B cell (primary cell): ENCODE measurements around the gene RPL41. TPM values are rescaled to one million over a fixed set of nuclear protein-coding genes. Genes with fewer than 3 reads are reported as not detected.
A peak's percentile ranks its signal among the peaks of the same experiment; 100 is the strongest.
"Not testable (repeated sequence)": the region's sequence is repeated elsewhere in the genome, so short reads cannot be mapped to it uniquely, and the experiment has no call there.

Source experiments
- ATAC-seq: fragments of 200-7000 bp; cut with Tn5 transposase; one replicate; pipeline ENCODE4 v1.10.0; 2021; ENCODE audit warnings: low read depth, mild to moderate bottlenecking, moderate number of reproducible peaks, moderate library complexity
- CTCF ChIA-PET: fragments of 350-600 bp; sonication (Branson Sonifier 250); formaldehyde crosslinking; loops from one replicate; lab custom pipeline; 2021; ENCODE audit warnings: antibody characterized with exemption, inconsistent platforms; lab: Charles Lee
- POLR2A ChIA-PET: fragments of 350-600 bp; sonication (Branson Sonifier 250); formaldehyde crosslinking; loops from one replicate; lab custom pipeline; 2021; ENCODE audit warnings: antibody characterized with exemption; lab: Charles Lee
- DNase-seq: peaks from one replicate; pipeline ENCODE4 v3.0.0; 2013
- H2AFZ ChIP-seq: 2 replicates; pipeline ENCODE4 v1.6.1; 2012; ENCODE audit warnings: mild to moderate bottlenecking, low read depth, low read length; ENCODE audit not compliant: insufficient read depth, poor library complexity, severe bottlenecking
- H3K27ac ChIP-seq, 2 donors: 1 replicate in 1 of 2; 2 replicates in 1 of 2; pipeline ENCODE4 v1.5.1; 2012 to 2013; ENCODE audit warnings: low read length in 2 of 2, mild to moderate bottlenecking in 2 of 2, moderate library complexity in 1 of 2
- H3K27me3 ChIP-seq, 4 experiments: fragments of 200-600 bp in 1 of 4; sonication (generic) in 1 of 4; replicated peaks in 1 of 4; 1 replicate in 2 of 4; 2 replicates in 2 of 4; pipeline versions ENCODE4 v1.6.1 to v1.7.0; 2013 to 2016; ENCODE audit warnings: low read length in 3 of 4, mild to moderate bottlenecking in 2 of 4, mixed read lengths in 1 of 4, moderate library complexity in 1 of 4; ENCODE audit not compliant: insufficient read depth in 4 of 4, control insufficient read depth in 3 of 4; ENCODE audit errors: control extremely low read depth in 1 of 4
- H3K36me3 ChIP-seq, 2 experiments: replicated peaks in 1 of 2; 1 replicate in 1 of 2; 2 replicates in 1 of 2; pipeline versions ENCODE4 v1.6.1 to v1.7.1; 2013; ENCODE audit warnings: low read length in 1 of 2; ENCODE audit not compliant: insufficient read depth in 2 of 2, control insufficient read depth in 1 of 2; ENCODE audit errors: control extremely low read depth in 1 of 2, extremely low read depth in 1 of 2
- H3K4me1 ChIP-seq, 2 donors: fragments of 200-600 bp in 1 of 2; sonication (generic) in 1 of 2; 1 replicate in 1 of 2; 2 replicates in 1 of 2; pipeline versions ENCODE4 v1.5.1 to v1.6.1; 2013 to 2017; ENCODE audit warnings: low read length in 2 of 2; ENCODE audit not compliant: control insufficient read depth in 2 of 2, insufficient read depth in 2 of 2
- H3K4me2 ChIP-seq: replicated peaks from 2 replicates; pipeline ENCODE3; 2012; ENCODE audit warnings: mild to moderate bottlenecking, low read depth, low read length; ENCODE audit not compliant: poor library complexity, severe bottlenecking
- H3K4me3 ChIP-seq, 5 experiments: fragments of 200-600 bp in 1 of 5; sonication (generic) in 1 of 5; 1 replicate in 3 of 5; 2 replicates in 2 of 5; pipeline versions ENCODE4 v1.5.1 to v1.7.0; 2011 to 2016; ENCODE audit warnings: low read length in 4 of 5, mild to moderate bottlenecking in 4 of 5, low read depth in 2 of 5, control low read depth in 1 of 5, moderate library complexity in 1 of 5; ENCODE audit not compliant: insufficient read depth in 1 of 5; ENCODE audit errors: control extremely low read depth in 1 of 5, extremely low read depth in 1 of 5
- H3K79me2 ChIP-seq: fragments of 200-600 bp; sonication (generic); one replicate; pipeline ENCODE4 v1.6.0; 2016; ENCODE audit warnings: low read length; ENCODE audit not compliant: control insufficient read depth, insufficient read depth
- H3K9ac ChIP-seq: fragments of 200-600 bp; sonication (generic); 2 replicates; pipeline ENCODE4 v1.6.1; 2017; ENCODE audit warnings: mild to moderate bottlenecking, low read length, moderate library complexity
- H3K9me3 ChIP-seq, 3 donors: one replicate each; pipeline versions ENCODE4 v1.6.1 to v1.7.1; 2013; ENCODE audit warnings: low read length in 2 of 3; ENCODE audit not compliant: control insufficient read depth in 2 of 3, insufficient read depth in 1 of 3; ENCODE audit errors: control extremely low read depth in 1 of 3
- H4K20me1 ChIP-seq: 2 replicates; pipeline ENCODE4 v1.6.0; 2012; ENCODE audit warnings: mild to moderate bottlenecking, low read length; ENCODE audit not compliant: insufficient read depth, control insufficient read depth, poor library complexity, severe bottlenecking
- H3K27ac Mint-ChIP-seq: one replicate; pipeline ENCODE4 v1.8.0; 2021; ENCODE audit warnings: mixed read lengths
- H3K27me3 Mint-ChIP-seq: one replicate; pipeline ENCODE4 v1.8.0; 2021; ENCODE audit warnings: mixed read lengths
- H3K4me1 Mint-ChIP-seq: one replicate; pipeline ENCODE4 v1.8.0; 2021; ENCODE audit warnings: mixed read lengths
- H3K4me3 Mint-ChIP-seq: one replicate; pipeline ENCODE4 v1.8.0; 2021; ENCODE audit warnings: mixed read lengths
- H3K9me3 Mint-ChIP-seq: one replicate; pipeline ENCODE4 v1.8.0; 2022; ENCODE audit warnings: mixed read lengths; ENCODE audit not compliant: insufficient read depth
- CTCF ChIP-seq: fragments of 200-600 bp; IDR thresholded peaks from one replicate; pipeline ENCODE4 v1.8.0; 2022; ENCODE audit warnings: antibody characterized with exemption, mild to moderate bottlenecking
- EZH2 ChIP-seq: IDR thresholded peaks from 2 replicates; pipeline ENCODE4 v1.6.1; 2012; ENCODE audit warnings: borderline replicate concordance, low read depth, mild to moderate bottlenecking, moderate library complexity, low read length; ENCODE audit not compliant: insufficient read depth, poor library complexity, severe bottlenecking
- WGBS: methylation state at CpG from one replicate; pipeline ENCODE4 v1.1.5; 2013; ENCODE audit warnings: missing lambda C conversion rate; ENCODE audit not compliant: insufficient coverage; 5-methylcytosine and 5-hydroxymethylcytosine counted together
- intact Hi-C: fragments of 100-400 bp; cut with micrococcal nuclease; formaldehyde crosslinking; loops from one replicate; pipeline ENCODE4 v1.10.0; 2022
- polyA plus RNA-seq: library from polyadenylated mRNA; depleted of rRNA; stranded (reverse); fragments of >200 nt; gene quantifications from 2 replicates; pipeline ENCODE4 v1.2.3, GENCODE V29; 2012
- total RNA-seq, 2 donors: library from RNA; stranded (reverse); fragments of 120-200 nt in 1 of 2; gene quantifications; 1 replicate in 1 of 2; 2 replicates in 1 of 2; pipeline versions ENCODE4 v1.2.3 to v1.2.4, GENCODE V29; 2013 to 2022

The RPL41 gene
- total and polyA plus RNA-seq, 2 donors (not counting 1 experiment from before 2014, with no cell fraction given), result 4,738 to 10,371 TPM

- H3K27me3 ChIP-seq, ATAC-seq, DNase-seq, H3K9me3 ChIP-seq, H3K27me3 Mint-ChIP-seq, H3K9me3 Mint-ChIP-seq: not testable (repeated sequence)
- H3K27ac Mint-ChIP-seq, result peak overlapping the region; percentile 97
- H3K79me2 ChIP-seq, result peaks cover 80% of the 10 kb centered on the region
- intact Hi-C loops, result loop anchor here (1.0 to 10.0 kb wide), 3 partner anchors 30 to 918 kb away; partner anchors contain the start of genes NEMP1, RPL41 and ZC3H10
- peaks cover 56% of the 10 kb centered on the region for H3K4me1 Mint-ChIP-seq
- H3K9ac ChIP-seq, result peak overlapping the region; percentile 89
- 90% methylated on average over 14 of the region's 21 CpGs for WGBS
- POLR2A ChIA-PET, result interaction anchor here (0.7 to 4.1 kb wide), 6 partner anchors 27 to 347 kb away, joined by 4 to 44 read pairs (median 8); partner anchors contain the start of genes ESYT1, SMARCC2 and ZC3H10
- peaks cover 0 to 22% of the 10 kb centered on the region in 2 experiments for H3K36me3 ChIP-seq
- peak overlapping the region; percentile 63 to 97 (median 91) for H3K4me3 ChIP-seq
- peak overlapping the region; percentile 54 to 88 for H3K27ac ChIP-seq
- peaks cover 10% of the 10 kb centered on the region for H4K20me1 ChIP-seq
- peak overlapping the region; percentile 96 for H3K4me3 Mint-ChIP-seq
- peak overlapping the region; percentile 78 for H3K4me2 ChIP-seq
- peak overlapping the region; percentile 73 for H2AFZ ChIP-seq
- CTCF ChIA-PET, result interaction anchor here (0.7 to 2.9 kb wide), 7 partner anchors 9 to 38 kb away, joined by 3 to 11 read pairs (median 5); partner anchors contain the start of genes ESYT1, SMARCC2 and ZC3H10
- H3K4me1 ChIP-seq, result peaks cover 30 to 53% of the 10 kb centered on the region in 2 donors
Observed at GRCh38 chr12:56156464-56157200, 40.2 kb downstream of the RPL41 start.

DNA sequence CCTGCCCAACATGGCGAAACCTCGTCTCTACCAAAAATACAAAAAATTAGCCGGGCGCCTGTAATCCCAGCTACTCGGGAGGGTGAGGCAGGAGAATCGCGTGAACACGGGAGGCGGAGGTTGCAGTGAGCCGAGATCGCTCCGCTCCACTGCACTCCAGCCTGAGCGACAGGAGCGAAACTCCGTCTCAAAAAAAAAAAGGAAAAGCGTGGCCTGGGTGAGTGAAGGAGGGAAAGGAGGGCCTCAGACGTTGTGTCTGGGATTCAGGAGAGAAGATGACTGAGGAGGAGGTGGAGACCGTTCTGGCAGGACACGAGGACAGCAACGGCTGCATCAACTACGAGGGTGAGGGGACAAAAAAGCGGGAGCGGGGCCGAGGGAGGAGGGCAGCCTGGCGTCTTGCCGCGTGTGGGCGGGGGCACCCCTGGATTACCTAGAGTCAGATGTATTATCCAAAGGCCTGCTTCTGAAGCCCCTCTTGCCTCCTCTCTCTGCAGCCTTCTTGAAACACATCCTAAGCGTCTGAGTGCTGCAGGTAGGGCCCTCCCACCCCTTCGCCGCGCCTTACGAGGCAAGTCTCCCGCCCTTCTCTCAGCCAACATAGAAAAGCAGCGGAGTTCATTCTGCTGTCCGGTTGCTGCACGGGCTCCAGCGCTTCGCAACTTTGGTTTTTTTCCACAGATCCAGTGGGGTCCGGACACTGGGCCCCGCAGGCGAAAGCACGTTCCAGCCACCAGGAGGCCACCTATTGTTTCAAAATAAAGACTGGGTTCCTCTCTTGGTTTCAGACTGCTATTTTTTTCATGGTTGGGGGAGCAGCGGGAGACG, 41.0 kb downstream of the RPL41 start:
- ATAC-seq (peak; percentile 69), DNase-seq (peak; percentile 88)
- H3K4me3 ChIP-seq, result peak overlapping the region; percentile 63 to 97 (median 91)
- peaks cover 80% of the 10 kb centered on the region for H3K79me2 ChIP-seq
- H3K9me3 ChIP-seq, result no peaks in the 10 kb centered on the region
- Mint-ChIP-seq H3K27me3 (no peaks in the 10 kb centered on the region), H3K4me3 (peak overlapping the region; percentile 96), H3K4me1 (peaks cover 51% of the 10 kb centered on the region), H3K9me3 (no peaks in the 10 kb centered on the region), H3K27ac (peak overlapping the region; percentile 97)
- peak overlapping the region; percentile 73 for H2AFZ ChIP-seq
- peaks cover 27 to 48% of the 10 kb centered on the region in 2 donors for H3K4me1 ChIP-seq
- TF ChIP-seq CTCF, result peak; percentile 76
- TF ChIP-seq EZH2, result no peak
- H3K36me3 ChIP-seq, result peaks cover 0 to 30% of the 10 kb centered on the region in 2 experiments
- H4K20me1 ChIP-seq, result peaks cover 14% of the 10 kb centered on the region
- WGBS, result 2% methylated on average over 41 of the region's 45 CpGs
- intact Hi-C loops, result loop anchor here (1.0 to 10.0 kb wide), 6 partner anchors 31 to 917 kb away; partner anchors contain the start of genes NEMP1, RNF41, RPL41 and SMARCC2
- H3K9ac ChIP-seq, result peak overlapping the region; percentile 89
- CTCF ChIA-PET, result interaction anchor here (0.5 to 2.9 kb wide), 9 partner anchors 8 to 39 kb away, joined by 3 to 17 read pairs (median 5); partner anchors contain the start of genes ESYT1, SMARCC2 and ZC3H10
- H3K27ac ChIP-seq, result peak overlapping the region; percentile 54 to 88
- peak overlapping the region; percentile 78 for H3K4me2 ChIP-seq
- POLR2A ChIA-PET, result interaction anchor here (0.7 to 4.1 kb wide), 5 partner anchors 30 to 348 kb away, joined by 4 to 44 read pairs (median 13); partner anchors contain the start of genes ESYT1, SMARCC2 and ZC3H10
- H3K27me3 ChIP-seq, result no peaks in the 10 kb centered on the region
